ENCODE data around the gene FAM32A.

The FAM32A gene

DNA sequence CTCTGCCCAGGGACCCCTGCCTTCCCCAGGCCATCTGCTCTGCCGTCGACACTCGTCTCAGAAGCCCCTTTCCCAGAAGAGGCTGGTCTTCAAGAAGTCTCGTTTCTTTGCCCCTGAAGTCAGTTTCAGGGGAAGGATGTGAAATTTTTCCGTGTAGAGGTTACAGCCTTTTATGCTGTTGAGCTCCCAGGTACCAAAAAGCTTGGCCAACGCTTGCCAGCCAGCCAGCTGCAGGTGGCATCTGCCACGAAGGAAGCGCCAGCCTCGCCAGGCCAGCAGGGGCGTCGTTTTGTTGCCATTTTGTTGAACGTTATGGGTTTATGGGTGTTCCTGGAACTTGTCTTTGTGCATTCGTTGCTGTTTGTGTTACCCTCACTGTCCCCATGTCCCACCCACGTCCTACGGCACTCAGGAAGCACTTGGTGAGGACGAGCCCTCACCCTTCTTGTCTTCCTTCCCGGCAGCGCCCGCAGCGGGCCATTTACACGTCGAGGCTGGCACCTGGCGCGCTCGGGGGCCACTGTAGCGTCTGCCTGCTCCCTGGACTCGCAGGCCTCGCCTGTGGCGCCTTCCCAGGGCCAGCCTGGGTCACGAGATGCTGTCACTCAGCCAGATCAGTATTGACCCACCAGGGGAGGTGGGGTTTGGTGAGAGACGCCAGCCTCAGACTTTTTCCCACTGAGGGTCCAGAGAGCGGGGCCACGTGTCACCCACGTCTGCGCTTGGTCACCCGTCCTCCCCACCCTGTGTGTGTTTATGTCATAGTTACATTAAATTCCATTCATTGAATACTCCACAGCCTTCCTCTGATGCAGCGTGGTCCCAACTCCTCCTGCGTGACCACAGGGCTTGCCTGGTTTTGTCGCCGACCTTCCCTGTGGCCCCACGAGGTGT, 49.6 kb downstream of the FAM32A start:
- H3K4me3 ChIP-seq (ENCODE audit: low read length), result no peak overlapping the region
- no peak for DNase-seq (ENCODE audit: low read depth)
- no peak for TF ChIP-seq CTCF (conservative IDR thresholded peaks at IDR 0.05; ENCODE audit: low read length)

DNA sequence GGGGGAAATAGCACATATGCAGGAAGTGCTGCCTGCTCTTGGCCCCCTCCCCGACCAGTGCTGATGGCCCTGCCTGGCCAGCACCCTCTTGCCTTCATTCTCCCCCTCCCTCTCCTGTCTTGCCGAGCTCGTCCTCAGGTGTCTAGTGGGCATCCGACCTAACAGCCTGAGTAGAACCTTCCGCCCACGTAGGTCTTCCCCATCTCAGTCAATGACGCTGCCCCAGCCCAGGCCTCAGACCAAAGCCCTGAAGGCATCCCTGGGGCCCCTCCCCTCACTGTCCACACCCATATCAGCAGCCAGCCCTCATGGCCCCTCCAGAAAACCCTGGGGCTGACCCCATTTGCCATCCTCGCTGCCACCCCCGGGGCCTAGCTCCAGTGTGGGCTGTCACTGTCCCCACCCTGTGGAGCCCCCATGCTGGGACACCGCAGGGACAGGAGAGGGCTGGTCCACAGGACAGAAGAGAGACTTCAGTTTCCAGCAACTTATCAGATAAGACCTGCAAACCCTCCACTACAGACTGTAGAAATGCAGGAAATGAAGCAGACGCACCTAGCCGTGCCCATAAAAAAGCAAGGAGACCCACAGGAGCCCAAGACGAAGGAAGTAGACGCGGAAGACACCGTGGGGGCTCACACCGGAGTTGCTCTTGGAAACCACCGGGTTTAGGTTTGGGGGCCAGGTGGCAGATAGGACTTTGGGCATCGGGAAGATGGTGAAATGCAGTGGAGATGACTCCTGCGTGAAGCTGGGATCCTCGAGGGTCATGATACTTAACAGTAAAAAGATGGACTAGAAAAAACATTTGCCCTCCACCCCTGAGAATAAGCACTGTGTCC, 50.8 kb downstream of the FAM32A start:
- H3K4me3 ChIP-seq (ENCODE audit: low read length), result no peak overlapping the region
- no peak for DNase-seq (ENCODE audit: low read depth)
- no peak for TF ChIP-seq CTCF (conservative IDR thresholded peaks at IDR 0.05; ENCODE audit: low read length)

Measured in AG10803 (cell line).